NCI-H2171 treated with DMSO at 0.1 percent for 48 hours (cell line): ENCODE data around the gene IVL.

ENCODE experiments used
- DNase-seq: peaks from one replicate; lab custom pipeline; 2025; lab: John Stamatoyannopoulos, UW

IVL gene, protein sequence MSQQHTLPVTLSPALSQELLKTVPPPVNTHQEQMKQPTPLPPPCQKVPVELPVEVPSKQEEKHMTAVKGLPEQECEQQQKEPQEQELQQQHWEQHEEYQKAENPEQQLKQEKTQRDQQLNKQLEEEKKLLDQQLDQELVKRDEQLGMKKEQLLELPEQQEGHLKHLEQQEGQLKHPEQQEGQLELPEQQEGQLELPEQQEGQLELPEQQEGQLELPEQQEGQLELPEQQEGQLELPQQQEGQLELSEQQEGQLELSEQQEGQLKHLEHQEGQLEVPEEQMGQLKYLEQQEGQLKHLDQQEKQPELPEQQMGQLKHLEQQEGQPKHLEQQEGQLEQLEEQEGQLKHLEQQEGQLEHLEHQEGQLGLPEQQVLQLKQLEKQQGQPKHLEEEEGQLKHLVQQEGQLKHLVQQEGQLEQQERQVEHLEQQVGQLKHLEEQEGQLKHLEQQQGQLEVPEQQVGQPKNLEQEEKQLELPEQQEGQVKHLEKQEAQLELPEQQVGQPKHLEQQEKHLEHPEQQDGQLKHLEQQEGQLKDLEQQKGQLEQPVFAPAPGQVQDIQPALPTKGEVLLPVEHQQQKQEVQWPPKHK

DNA sequence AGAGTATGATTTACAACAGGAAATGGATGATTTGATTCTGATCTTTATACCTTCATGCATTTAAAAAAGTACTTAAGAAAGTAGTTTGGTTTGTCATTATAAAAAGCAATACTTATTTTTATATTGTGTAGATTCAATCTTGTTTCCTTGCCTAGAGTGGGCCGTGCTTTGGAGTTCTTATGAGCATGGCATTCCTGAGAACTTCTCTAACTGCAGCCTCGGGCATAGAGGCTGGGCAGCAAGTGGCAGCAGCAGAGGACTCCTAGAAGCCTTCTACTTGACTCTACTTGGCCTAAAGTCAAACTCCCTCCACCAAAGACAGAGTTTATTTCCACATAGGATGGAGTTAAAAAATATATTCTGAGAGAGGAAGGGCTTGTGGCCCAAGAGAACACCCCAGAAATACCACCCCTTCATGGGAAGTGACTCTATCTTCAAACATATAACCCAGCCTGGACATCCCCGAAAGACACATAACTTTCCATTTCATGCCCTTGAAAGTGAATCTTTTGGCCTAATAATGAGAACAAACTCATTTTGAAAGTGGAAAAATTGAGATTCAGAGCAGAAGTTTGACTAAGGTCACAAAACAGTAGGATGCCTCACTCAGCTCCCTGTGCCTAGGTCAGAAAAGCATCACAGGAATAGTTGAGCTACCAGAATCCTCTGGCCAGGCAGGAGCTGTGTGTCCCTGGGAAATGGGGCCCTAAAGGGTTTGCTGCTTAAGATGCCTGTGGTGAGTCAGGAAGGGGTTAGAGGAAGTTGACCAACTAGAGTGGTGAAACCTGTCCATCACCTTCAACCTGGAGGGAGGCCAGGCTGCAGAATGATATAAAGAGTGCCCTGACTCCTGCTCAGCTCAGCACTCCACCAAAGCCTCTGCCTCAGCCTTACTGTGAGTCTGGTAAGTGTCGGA is at the start of gene IVL:
Gene IVL, plus strand, starts transcription at position 861 of the 916 bp plus-strand sequence. CDS start 1,252 bp downstream, outside the sequence.
- DNase-seq = no peak

DNA sequence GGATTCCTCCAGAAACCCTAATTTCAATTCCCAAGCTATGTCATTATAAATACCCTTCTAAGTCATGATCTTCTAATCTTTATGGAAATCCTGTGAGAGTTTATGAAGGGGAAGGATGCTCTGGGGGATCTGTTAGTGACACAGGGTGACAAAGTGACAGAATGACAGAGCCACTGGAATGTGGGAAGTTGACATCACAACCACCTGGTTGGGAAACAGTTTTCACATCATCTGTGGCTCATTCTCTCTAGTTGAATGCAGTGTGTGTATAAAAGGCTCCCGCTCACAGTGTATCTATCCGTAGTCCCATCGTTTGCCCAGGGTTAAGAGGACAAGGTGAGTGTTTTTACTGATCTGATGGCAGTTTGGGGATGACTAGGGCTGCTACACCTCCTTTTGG is 48.6 kb upstream of the IVL start, which contains the start of gene LCE7A:
Gene LCE7A, plus strand, starts transcription at position 301 of the 400 bp plus-strand sequence. CDS start 702 bp downstream, outside the sequence.
- DNase-seq = no peak

DNA sequence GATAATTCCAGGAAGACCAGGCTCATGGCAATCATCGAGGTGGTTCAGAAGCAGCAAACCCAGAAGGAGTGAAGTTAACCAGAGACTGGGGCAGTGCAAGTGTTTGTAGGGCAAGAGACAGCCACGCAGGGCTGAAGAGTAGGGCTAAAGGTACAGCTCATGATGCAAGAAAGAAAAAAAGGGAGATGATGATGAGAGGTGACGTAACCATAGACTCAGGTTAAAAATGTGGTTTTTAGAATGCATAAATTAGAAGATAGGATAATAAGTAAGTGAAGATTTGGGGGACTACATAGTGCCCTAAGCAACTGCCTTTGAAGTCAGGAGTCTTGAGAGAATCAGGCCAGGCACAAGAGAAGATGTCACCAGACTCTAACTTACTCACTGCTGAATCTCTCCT is 48.2 kb upstream of the IVL start:
- no peak for DNase-seq

DNA sequence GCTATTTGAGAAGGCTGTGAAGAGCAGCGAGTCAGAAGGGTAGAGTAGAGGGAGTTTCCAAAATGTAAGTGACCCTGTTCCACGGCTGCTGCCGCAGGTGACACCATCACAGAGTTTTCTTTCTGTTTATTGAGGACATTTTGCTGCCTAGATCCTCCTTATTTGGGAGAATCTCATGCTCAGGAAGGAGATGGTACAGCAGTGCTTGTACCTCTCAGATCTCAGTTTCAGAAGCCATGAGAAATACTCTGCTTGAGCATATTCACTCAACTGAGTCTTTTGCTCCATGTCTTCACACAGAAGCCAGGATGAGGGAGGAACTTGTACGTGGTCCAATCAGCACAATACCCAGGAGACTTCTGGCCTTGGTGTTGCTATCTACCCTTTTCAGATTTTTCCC is 47.0 kb upstream of the IVL start:
- DNase-seq = no peak

DNA sequence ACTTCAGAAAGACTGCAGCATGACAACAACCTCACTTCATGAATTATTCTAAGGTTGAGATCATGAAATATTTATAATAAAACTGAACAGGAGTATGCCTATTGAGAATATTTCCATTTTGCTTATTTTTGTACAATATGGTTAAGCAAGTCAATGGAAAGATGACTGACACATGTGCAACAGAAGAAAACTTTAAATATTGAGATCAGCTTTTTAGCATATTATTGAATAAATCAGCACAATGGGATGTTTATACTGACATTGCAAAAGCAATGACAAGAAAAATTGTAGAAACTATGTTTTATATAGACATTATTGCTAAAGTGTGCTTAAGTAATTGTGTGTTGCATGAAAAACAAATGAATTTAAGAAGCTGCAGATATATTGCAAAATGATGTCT is 43.9 kb upstream of the IVL start:
- DNase-seq = no peak

DNA sequence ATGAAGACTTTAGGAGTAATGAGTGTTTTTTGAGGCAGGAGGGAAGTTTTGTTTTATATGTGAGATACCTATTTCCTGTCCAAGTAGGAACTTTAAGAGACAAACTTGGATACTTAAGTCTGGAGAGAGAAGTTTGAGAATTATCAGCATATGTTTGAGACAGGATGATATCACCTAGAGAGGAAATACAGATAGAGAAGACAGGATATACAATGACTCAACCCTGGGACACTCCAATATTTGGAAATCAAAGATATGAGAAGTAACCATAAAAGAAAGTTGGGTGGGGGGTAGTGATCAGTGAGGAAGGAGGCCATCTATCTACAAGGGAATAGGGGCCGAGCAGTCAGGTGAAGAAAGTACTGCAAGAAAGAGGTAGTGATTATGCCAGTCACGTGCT is 42.0 kb upstream of the IVL start:
- DNase-seq = no peak

DNA sequence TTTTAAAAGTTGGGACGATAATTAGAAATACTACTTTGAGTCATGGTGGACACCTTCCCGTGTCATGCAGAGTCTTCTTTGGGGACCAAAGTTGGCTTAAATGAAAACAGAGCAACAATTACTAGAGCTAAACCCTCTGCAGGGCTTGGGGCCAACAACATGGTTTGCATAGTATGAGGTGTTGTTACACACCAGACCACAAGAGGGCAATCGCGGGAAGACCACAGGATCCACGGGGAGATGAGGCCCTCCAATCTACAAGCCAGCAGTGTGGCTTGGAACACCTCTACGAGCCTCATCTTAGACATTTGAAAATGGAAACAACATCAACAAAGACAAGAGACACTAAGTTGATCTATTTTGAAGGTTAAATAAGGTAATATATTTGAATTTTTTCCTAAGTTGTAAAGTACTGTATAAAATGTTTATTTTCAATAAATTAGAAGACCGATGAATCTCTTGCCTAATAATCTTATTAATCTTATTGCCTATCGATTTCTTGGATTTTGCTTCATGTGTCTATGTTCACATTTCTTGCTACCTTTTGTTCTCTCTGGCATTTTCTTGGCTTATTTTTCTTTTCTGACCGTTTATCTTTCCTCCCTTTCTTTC is 38.4 kb upstream of the IVL start:
- DNase-seq = peak; percentile 62

DNA sequence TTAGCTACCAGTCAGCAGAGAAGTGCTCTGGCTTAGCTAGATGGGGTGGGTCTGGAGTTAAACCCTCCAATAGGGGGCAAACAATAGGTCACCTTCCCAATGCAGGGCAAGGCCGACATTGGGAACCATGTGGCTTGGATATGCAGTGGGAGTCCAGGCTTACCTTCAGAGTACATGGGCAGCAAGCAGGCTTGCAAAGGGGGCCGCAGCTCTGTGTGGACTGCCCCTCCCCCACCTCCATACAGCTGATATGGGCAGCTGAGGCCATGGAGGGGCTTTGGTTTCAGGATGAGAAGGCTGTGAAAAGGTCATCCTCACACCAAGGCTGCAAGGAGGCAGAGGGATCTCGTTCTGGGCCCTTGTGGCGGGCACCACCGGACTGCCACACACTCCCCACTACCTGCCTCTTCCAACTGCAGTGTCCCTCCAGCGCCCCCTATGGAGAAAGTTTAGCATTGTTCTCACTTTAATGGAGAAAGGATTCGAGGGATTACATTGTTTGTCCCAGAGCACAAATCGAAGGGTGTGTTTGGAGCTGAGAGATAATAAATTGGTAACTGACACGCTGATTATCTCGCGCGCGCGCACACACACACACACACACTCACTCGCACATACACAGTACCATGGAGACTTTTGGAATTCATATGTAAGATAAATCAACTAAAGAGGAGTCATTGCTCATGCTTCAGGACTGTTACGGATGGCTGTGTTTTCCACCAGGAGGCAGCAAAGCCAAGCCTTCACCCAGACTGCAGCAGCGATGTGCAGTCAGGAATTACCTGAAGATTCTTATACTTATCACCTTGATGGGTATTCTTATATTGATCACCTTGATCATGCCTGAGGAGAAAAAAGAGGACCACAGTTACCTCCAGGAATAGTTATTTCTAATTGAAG is 37.3 kb upstream of the IVL start:
- peak; percentile 9 for DNase-seq

DNA sequence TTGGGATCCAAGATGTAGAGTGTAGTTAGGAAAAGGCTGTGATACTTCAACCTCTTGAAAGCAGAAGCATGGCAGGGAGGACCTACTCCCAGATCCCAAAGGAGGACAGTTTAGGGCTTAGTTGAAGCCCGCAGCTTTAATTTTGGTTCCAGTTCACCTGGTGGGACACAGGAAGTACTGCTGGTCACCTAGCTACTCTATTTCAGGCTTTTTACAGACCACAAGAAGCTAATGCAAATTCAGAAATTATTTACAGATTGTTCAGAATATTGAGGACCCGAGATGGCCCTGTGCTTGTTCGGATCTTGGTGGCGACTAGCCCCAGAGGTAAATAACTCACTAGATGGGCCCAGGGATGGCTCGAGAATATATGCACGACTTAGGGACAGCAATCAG is 36.6 kb upstream of the IVL start:
- DNase-seq = no peak

DNA sequence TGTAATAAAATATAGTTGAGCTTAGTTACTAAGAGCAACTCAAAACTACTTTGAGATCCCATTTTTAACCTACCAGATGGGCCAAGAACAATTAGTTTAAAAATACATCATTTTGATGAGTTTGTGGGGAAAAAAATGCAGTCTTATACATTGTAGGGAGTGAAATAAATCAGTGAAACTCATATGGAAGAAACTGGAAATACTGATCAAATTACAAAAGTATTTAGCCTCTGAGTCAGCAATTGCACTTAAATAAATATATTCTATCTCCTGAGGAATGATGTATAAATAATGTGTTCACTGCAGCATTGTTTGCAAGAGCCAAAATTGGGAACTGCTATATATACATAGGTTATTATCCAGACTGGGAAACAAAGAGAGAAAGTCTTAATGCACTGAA is 34.9 kb upstream of the IVL start:
- no peak for DNase-seq

DNA sequence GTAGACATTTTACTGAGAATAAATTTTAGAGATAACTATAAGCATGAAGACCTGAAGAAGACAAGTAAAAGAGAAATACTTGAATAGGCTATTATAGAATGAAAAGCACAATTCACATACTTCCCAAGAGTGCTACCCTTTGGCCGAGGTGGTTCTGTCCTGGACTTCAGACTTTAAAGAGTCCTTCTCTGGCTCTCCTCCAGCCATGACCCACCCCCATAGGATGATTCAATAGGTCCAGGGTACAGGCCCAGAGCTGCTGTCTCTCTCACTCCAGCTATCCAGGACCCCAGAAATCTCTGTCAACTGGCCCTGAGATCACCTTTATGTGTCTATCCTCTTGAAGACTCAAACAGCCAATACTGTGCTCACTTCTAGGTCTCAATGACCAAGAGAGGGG is 31.5 kb upstream of the IVL start:
- DNase-seq = no peak

DNA sequence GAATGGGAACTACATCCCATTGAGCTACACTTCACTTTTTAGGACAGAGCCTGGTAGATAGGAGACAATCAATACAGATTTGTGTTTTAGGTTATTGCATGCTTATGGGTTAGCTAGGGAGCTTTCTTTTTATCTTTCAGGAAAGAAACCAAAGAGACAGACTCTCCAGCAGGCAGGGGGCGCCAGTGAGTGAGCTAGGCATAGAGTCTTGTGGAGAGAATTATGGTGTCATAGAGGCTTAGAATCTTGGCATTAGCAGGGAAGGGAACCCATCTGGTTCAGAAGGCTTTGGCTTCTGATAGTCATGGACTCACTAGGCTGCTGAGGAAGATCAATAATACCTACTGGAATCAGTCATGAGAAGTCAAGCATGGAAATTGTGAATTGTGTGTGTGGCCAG is 30.3 kb upstream of the IVL start, which contains the start of gene SMCP:
Gene SMCP, plus strand, starts transcription at position 281 of the 400 bp plus-strand sequence. CDS start 6,101 bp downstream, outside the sequence.
- no peak for DNase-seq

DNA sequence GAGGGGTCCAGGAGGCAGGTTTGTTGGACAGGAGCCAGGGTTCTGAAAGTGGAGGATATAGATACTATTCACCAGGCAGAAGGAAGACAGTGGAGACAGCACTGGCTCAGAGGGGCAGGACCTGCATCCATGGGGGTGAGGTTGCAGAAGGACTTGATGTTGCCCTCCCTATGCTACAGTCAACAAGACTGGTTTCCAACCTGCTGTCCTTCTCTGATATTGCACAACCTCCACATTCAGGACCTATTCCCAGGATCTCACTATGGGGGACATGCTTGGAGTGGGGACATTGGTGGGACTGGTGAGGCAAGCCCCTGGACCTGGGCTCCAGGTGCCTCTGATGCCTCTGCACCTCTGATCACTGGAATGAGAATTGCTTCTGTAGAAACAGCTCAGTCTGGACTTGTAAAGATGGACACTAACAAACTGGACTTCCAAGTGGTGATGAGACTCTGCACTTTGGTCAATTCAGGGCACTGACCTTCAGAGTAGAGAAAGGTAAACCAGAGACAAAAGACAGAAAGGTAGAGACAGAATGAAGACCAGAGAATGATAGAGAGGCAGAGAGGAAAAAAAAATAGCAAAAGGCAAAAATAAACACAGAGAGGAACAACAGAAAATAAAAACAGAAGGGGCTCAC is 28.7 kb upstream of the IVL start:
- DNase-seq = no peak

DNA sequence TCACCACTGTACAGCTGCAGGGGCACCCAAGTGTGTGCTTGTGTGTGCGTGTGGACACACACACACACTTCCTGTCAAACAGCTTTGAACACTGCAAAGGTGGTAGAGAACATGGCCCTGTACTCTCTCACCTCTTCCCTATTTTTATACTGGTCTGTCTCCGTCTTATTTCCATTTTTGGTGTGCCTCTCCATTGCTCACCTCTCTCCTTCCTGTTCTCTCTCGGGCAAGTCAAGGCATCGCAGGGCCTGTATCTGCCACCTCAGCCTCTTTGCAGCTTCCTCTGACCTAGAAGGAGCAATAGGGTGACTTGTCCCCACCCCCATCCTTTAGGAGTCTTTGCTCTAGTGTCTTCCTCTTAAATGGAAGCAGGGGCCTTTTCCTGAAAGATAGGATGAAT is 28.0 kb upstream of the IVL start:
- no peak for DNase-seq

DNA sequence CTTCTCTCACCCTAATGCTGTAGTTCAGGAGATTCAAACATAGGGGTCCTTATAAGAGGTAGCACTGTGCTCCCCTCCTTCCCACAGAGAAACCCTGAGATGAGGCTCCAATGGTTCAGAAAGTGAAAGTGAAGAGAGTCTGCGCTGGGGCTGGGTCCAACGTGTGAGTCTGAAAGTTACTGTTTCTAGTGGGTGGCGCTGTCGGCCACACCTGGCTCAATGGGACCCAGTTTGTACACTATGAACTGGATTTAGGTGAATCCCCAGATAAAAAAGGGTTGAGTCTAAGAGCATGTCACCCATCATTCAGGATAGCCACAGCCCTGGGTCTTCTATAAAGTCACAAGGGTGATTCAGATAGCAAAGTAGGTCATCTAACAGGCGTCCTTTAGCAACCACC is 27.4 kb upstream of the IVL start:
- no peak for DNase-seq

DNA sequence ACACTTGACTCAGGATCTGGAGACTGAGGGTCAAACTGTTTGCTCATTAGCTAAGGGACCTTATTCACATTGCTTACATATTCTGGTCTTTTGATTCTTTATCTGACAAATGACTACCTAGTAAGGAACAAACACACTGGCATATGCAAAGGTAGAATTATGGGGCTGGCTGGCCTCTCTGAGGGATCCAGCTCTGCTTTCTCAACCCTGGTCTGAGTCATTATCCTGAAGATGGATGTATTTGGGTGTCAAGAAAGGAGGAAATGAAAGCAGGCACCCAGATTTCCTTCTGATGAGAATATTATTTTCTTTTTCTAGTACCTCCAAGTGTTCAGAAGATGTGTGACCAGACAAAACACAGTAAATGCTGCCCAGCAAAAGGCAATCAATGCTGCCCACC is 24.3 kb upstream of the IVL start:
- DNase-seq = no peak

DNA sequence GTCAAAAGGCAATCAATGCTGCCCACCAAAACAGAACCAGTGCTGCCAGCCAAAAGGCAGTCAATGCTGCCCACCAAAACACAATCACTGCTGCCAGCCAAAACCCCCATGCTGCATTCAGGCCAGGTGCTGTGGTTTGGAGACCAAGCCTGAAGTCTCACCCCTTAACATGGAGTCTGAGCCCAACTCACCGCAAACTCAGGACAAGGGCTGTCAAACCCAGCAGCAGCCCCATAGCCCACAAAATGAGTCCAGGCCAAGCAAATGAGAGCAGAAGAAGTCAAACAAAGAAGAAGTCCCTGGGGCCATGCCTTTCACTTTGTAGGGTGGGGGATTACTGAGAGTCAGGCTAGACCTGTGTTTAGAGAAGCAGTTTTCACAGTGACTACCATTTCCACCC is 23.8 kb upstream of the IVL start:
- DNase-seq = no peak

DNA sequence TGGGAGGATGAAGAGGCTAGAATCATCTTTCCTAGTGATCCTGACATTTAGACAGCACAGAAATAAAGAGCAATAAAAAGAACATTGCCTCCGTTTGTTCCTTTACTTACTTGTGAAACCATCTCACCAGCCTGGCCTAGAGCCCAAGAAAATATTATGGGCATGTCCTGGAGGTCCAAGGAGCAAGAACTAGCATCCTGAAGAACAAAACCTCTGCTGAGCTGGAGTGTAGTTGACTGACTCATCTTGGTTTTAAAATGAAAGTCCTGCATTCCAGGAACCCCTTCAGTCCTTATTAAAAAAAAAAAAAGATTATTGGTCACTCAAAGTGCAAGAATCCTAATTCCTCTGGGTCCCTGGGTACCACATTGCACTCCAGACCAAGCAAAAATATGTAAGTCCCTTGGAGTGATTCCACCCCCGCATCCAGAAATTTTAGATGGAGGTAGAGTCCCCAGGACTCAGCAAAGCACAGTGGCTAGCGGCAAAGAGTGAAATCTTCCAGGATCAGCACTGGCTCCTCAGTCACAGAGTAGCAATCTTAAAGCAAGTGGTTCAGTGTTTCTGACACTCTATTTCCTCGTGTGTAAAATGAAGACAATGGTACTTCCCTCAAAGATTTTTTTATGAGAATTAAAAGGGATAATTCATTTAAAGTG is 23.3 kb upstream of the IVL start:
- no peak for DNase-seq

DNA sequence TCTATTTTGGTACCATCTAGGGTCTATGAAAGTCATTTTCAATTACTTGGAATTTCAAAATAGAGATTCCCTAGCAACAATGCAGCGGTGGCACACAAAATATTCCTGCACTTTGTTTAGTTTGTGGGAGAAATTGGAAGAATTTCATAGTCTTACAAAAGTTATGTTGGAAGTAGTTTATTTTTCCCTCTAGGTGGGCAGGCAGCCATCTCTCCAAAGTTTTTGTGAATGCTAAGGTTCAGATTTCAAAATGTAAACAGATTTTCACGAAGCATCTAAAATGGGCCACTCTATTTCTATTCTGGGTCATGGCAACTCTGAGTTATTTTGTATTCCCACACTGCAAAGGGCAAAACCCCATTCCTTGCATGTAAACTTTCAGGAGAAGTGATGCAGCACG is 22.3 kb upstream of the IVL start:
- DNase-seq = no peak
